ENCODE data around the gene LPIN1.

Gene LPIN1

GRCh38 chr2:11746807-11747459 lies 501 bp downstream of the LPIN1 start:
- TF ChIP-seq EP300 (IDR thresholded peaks at IDR 0.05; ENCODE audit: borderline replicate concordance) = no peak; the same call in 1 of the 2 replicates
- no peak for TF ChIP-seq CREB1 (IDR thresholded peaks at IDR 0.05; ENCODE audit: low read depth)
- no peak for TF ChIP-seq ZBTB7A (IDR thresholded peaks at IDR 0.05; ENCODE audit: low read depth)
- no peak for TF ChIP-seq EGR1 (IDR thresholded peaks at IDR 0.05)
- no peak for TF ChIP-seq NFIC (IDR thresholded peaks at IDR 0.05)
- TF ChIP-seq USF1 (IDR thresholded peaks at IDR 0.05) = no peak
- no peak for TF ChIP-seq TAF1 (IDR thresholded peaks at IDR 0.05; ENCODE audit: low read depth)
- TF ChIP-seq TEAD4 (IDR thresholded peaks at IDR 0.05) = peak; percentile 25; the same call in 1 of the 2 replicates

- no peak for TF ChIP-seq EGR1 (IDR thresholded peaks at IDR 0.05)
- no peak for TF ChIP-seq TAF1 (IDR thresholded peaks at IDR 0.05; ENCODE audit: low read depth)
- no peak for TF ChIP-seq REST (IDR thresholded peaks at IDR 0.05; ENCODE audit: low read depth)
- TF ChIP-seq NFIC (IDR thresholded peaks at IDR 0.05) = no peak
- no peak for TF ChIP-seq USF1 (IDR thresholded peaks at IDR 0.05)
- TF ChIP-seq RAD21 (IDR thresholded peaks at IDR 0.05; ENCODE audit: low read depth) = no peak
- no peak for TF ChIP-seq CEBPB (IDR thresholded peaks at IDR 0.05)
- TF ChIP-seq TEAD4 (IDR thresholded peaks at IDR 0.05) = no peak
- no peak for TF ChIP-seq TCF12 (IDR thresholded peaks at IDR 0.05; ENCODE audit: low read depth)
- TF ChIP-seq ZBTB7A (IDR thresholded peaks at IDR 0.05; ENCODE audit: low read depth) = no peak
- TF ChIP-seq FOXM1 (IDR thresholded peaks at IDR 0.05; ENCODE audit: borderline replicate concordance, low read depth) = no peak
- no peak for TF ChIP-seq MAX (IDR thresholded peaks at IDR 0.05)
- TF ChIP-seq EP300 (IDR thresholded peaks at IDR 0.05; ENCODE audit: borderline replicate concordance) = no peak
These were observed 1.8 kb downstream of the LPIN1 start for GRCh38 chr2:11748018-11748860.

DNA sequence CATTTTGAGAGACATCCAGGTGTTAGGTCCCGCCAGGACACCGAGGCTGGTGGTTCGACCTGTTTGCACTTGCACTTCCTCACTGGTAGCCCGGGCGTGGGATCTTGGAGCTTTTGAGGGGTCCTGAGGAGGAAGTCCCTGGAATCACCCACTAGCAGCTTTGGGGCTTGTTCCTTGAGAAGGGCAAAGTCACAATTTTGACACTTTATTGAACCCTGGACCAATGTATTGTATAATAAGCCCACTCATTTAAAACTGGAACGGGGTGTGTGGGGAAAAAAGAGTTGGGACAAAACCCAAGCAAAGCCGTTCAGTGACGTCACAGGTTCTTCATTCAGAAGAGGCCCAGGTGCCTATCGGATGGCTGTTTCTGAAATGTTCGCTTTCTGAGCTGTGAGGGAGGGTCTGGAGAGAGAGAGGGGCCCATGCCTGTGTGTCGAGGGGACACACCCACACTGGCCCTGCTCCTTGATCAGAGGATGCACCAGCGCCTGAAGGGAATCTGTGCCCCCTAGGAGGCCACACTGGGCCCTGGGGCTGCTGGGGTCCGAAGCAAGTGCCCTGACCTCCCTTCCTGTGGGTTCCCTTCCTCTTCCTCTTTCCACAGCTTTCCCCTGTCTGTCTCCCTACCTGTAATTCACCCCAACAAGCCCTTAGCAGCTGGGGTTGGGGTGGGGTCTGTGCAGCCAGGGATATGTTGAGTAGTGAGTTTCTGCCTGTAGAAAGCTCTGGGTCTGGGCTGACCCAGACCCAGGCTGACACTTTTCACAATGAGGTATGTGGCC lies 2.6 kb downstream of the LPIN1 start:
- no peak for TF ChIP-seq ZBTB7A (IDR thresholded peaks at IDR 0.05; ENCODE audit: low read depth)
- no peak for TF ChIP-seq FOXM1 (IDR thresholded peaks at IDR 0.05; ENCODE audit: borderline replicate concordance, low read depth)
- TF ChIP-seq CREB1 (IDR thresholded peaks at IDR 0.05; ENCODE audit: low read depth) = no peak
- no peak for TF ChIP-seq TAF1 (IDR thresholded peaks at IDR 0.05; ENCODE audit: low read depth)
- no peak for TF ChIP-seq EP300 (IDR thresholded peaks at IDR 0.05; ENCODE audit: borderline replicate concordance)
- no peak for TF ChIP-seq USF1 (IDR thresholded peaks at IDR 0.05)
- TF ChIP-seq NFIC (IDR thresholded peaks at IDR 0.05) = no peak
- no peak for TF ChIP-seq YY1 (IDR thresholded peaks at IDR 0.05; ENCODE audit: low read depth)
- TF ChIP-seq MAX (IDR thresholded peaks at IDR 0.05) = no peak
- TF ChIP-seq EGR1 (IDR thresholded peaks at IDR 0.05) = no peak
- TF ChIP-seq REST (IDR thresholded peaks at IDR 0.05; ENCODE audit: low read depth) = no peak
- no peak for TF ChIP-seq TEAD4 (IDR thresholded peaks at IDR 0.05)
- TF ChIP-seq CEBPB (IDR thresholded peaks at IDR 0.05) = no peak

DNA sequence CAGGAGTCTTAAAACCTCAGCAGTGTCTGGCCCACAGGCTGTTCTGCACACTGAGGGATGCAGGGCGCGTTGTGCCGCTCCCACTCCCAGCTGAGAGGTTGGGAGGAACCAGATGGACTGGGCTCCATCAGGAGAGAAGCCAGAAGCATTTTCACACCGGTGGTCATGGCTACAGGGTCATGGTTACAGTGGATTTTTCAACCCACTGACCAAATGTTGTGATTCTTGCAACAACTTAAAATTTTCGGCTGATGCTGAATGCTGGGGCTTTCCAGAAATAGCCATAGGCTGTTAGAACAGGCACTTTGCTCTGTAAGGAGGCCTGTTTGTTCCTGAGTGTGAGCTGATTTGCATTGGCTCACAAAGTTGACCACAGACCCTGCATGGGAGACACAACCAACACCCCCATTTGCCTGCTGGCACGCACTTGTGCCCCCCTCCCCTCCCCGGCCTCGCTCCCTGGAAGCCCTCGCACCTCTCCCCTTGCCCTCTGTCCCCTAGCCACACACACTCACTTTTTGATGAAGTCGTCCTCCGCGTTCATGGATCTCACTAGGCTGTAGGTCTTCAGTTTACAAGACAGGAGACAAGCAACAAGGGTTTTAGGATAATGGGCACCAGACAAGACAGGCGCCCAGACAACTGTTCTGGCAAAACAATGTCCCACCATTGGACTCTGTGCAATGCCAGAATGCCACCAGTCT lies 3.4 kb downstream of the LPIN1 start:
- no peak for TF ChIP-seq YY1 (IDR thresholded peaks at IDR 0.05; ENCODE audit: low read depth)
